H9 (cell line): ENCODE results near the gene PASK. TPM values are rescaled to one million over a fixed set of nuclear protein-coding genes. Genes with fewer than 3 reads are reported as not detected.

Experiments used
- DNase-seq: peaks from one replicate; pipeline ENCODE4 v3.0.0-alpha.2; 2017
- H2AFZ ChIP-seq: one replicate; pipeline ENCODE4 v1.6.1; 2013; ENCODE audit warnings: mild to moderate bottlenecking, low read length, control low read depth, moderate library complexity
- H2AK5ac ChIP-seq: 2 replicates; pipeline ENCODE4 v1.6.1; 2013; ENCODE audit warnings: low read length, control low read depth, mixed read lengths; ENCODE audit not compliant: insufficient read length
- H2BK120ac ChIP-seq: one replicate; pipeline ENCODE4 v1.6.1; 2013; ENCODE audit warnings: low read depth, mild to moderate bottlenecking, low read length, control low read depth, inconsistent platforms; ENCODE audit not compliant: poor library complexity, severe bottlenecking
- H2BK12ac ChIP-seq: 2 replicates; pipeline ENCODE4 v1.6.1; 2013; ENCODE audit warnings: low read length, control low read depth, mixed read lengths, low read depth; ENCODE audit not compliant: insufficient read length
- H2BK15ac ChIP-seq: 2 replicates; pipeline ENCODE4 v1.6.1; 2013; ENCODE audit warnings: low read depth, low read length, control low read depth
- H2BK20ac ChIP-seq: one replicate; pipeline ENCODE4 v1.6.1; 2013; ENCODE audit warnings: low read depth, mild to moderate bottlenecking, low read length, control low read depth, inconsistent platforms; ENCODE audit not compliant: poor library complexity, severe bottlenecking
- H2BK5ac ChIP-seq: 2 replicates; pipeline ENCODE4 v1.6.1; 2013; ENCODE audit warnings: low read length, control low read depth, mixed read lengths; ENCODE audit not compliant: insufficient read length
- H3K14ac ChIP-seq: 2 replicates; pipeline ENCODE4 v1.6.1; 2013; ENCODE audit warnings: low read length, control low read depth; ENCODE audit not compliant: insufficient read depth
- H3K18ac ChIP-seq: 2 replicates; pipeline ENCODE4 v1.6.1; 2013; ENCODE audit warnings: low read depth, mild to moderate bottlenecking, mixed read lengths, low read length, control low read depth; ENCODE audit not compliant: insufficient read length
- H3K23ac ChIP-seq: 2 replicates; pipeline ENCODE4 v1.6.1; 2013; ENCODE audit warnings: low read length, control low read depth, mixed read lengths, low read depth; ENCODE audit not compliant: insufficient read length
- H3K23me2 ChIP-seq: 2 replicates; pipeline ENCODE4 v1.6.1; 2013; ENCODE audit warnings: low read depth, mild to moderate bottlenecking, mixed read lengths, low read length, control low read depth; ENCODE audit not compliant: insufficient read length, poor library complexity, severe bottlenecking
- H3K27ac ChIP-seq: 2 replicates; pipeline ENCODE4 v1.5.1; 2013; ENCODE audit warnings: low read length, control low read depth, mixed read lengths, low read depth; ENCODE audit not compliant: insufficient read length
- H3K27me3 ChIP-seq: 2 replicates; pipeline ENCODE4 v1.6.1; 2013; ENCODE audit warnings: low read length, control low read depth, inconsistent platforms; ENCODE audit not compliant: insufficient read depth
- H3K4ac ChIP-seq: 2 replicates; pipeline ENCODE4 v1.6.1; 2013; ENCODE audit warnings: low read depth, mild to moderate bottlenecking, control low read depth, inconsistent platforms, low read length, moderate library complexity
- H3K4me1 ChIP-seq: 2 replicates; pipeline ENCODE4 v1.6.1; 2013; ENCODE audit warnings: low read length, control low read depth, inconsistent platforms; ENCODE audit not compliant: insufficient read depth
- H3K4me2 ChIP-seq: 2 replicates; pipeline ENCODE4 v1.6.1; 2013; ENCODE audit warnings: low read length, control low read depth, mixed read lengths; ENCODE audit not compliant: insufficient read length, insufficient read depth
- H3K56ac ChIP-seq: 2 replicates; pipeline ENCODE4 v1.6.1; 2013; ENCODE audit warnings: low read depth, mild to moderate bottlenecking, mixed read lengths, low read length, control low read depth; ENCODE audit not compliant: insufficient read length
- H3K79me1 ChIP-seq: 2 replicates; pipeline ENCODE4 v1.6.1; 2013; ENCODE audit warnings: low read depth, mild to moderate bottlenecking, moderate library complexity, low read length, control low read depth, inconsistent platforms; ENCODE audit not compliant: insufficient read depth, poor library complexity, severe bottlenecking
- H3K79me2 ChIP-seq: 2 replicates; pipeline ENCODE4 v1.6.1; 2013; ENCODE audit warnings: low read length, control low read depth, inconsistent platforms; ENCODE audit not compliant: insufficient read depth
- H3K9ac ChIP-seq: 2 replicates; pipeline ENCODE4 v1.6.1; 2013; ENCODE audit warnings: low read length, control low read depth, mixed read lengths; ENCODE audit not compliant: insufficient read length; ENCODE audit errors: extremely low read depth
- H3K9me3 ChIP-seq: one replicate; pipeline ENCODE4 v1.6.1; 2013; ENCODE audit warnings: low read depth, low read length, inconsistent platforms; ENCODE audit not compliant: control insufficient read depth
- H3T11ph ChIP-seq: one replicate; pipeline ENCODE4 v1.6.1; 2013; ENCODE audit warnings: mild to moderate bottlenecking, low read length, control low read depth, inconsistent platforms
- H4K20me1 ChIP-seq: one replicate; pipeline ENCODE4 v1.6.1; 2013; ENCODE audit not compliant: control insufficient read depth, insufficient read length, insufficient read depth
- H4K5ac ChIP-seq: 2 replicates; pipeline ENCODE4 v1.6.1; 2013; ENCODE audit warnings: low read depth, mild to moderate bottlenecking, mixed read lengths, low read length, control low read depth; ENCODE audit not compliant: insufficient read length
- H4K8ac ChIP-seq: replicated peaks from 2 replicates; pipeline ENCODE4 v1.6.1; 2013; ENCODE audit warnings: low read length, control low read depth, mixed read lengths, low read depth; ENCODE audit not compliant: insufficient read length
- H4K91ac ChIP-seq: 2 replicates; pipeline ENCODE4 v1.6.1; 2013; ENCODE audit warnings: low read depth, mild to moderate bottlenecking, moderate library complexity, mixed read lengths, low read length, control low read depth; ENCODE audit not compliant: insufficient read length
- H3K27ac Mint-ChIP-seq, 3 experiments: 2 replicates in 2 of 3; 3 replicates in 1 of 3; pipeline ENCODE4 v1.8.0; 2020 to 2021; ENCODE audit warnings: mixed read lengths in 3 of 3, mild to moderate bottlenecking in 1 of 3, moderate library complexity in 1 of 3
- H3K27me3 Mint-ChIP-seq: 2 replicates; pipeline ENCODE4 v1.8.0; 2021; ENCODE audit warnings: low read depth, mild to moderate bottlenecking, moderate library complexity, mixed read lengths
- H3K36me3 Mint-ChIP-seq, 3 experiments: 2 replicates in 2 of 3; 3 replicates in 1 of 3; pipeline ENCODE4 v1.8.0; 2020 to 2021; ENCODE audit warnings: low read depth in 3 of 3, mixed read lengths in 3 of 3; ENCODE audit not compliant: insufficient read depth in 1 of 3
- H3K4me1 Mint-ChIP-seq, 2 experiments: 2 replicates each; pipeline ENCODE4 v1.8.0; 2020; ENCODE audit warnings: mixed read lengths in 2 of 2
- H3K4me3 Mint-ChIP-seq, 2 experiments: 2 replicates in 1 of 2; 3 replicates in 1 of 2; pipeline ENCODE4 v1.8.0; 2020 to 2021; ENCODE audit warnings: mild to moderate bottlenecking in 2 of 2, mixed read lengths in 2 of 2, moderate library complexity in 1 of 2
- H3K9me3 Mint-ChIP-seq, 2 experiments: 2 replicates in 1 of 2; 3 replicates in 1 of 2; pipeline ENCODE4 v1.8.0; 2020; ENCODE audit warnings: mild to moderate bottlenecking in 2 of 2, mixed read lengths in 2 of 2, moderate library complexity in 1 of 2
- CTCF ChIP-seq: fragments of 200-600 bp; sonication (generic); conservative IDR thresholded peaks from 3 replicates; pipeline ENCODE4 v1.8.0; 2021; ENCODE audit warnings: antibody characterized with exemption, mild to moderate bottlenecking
- WGBS: extraction: QIAGEN DNeasy Blood & Tissue Kit; methylation state at CpG from one replicate; pipeline ENCODE4 v1.1.7; 2013; ENCODE audit warnings: missing lambda C conversion rate, low lambda C conversion rate, mixed read lengths; ENCODE audit not compliant: insufficient read length; ENCODE audit errors: extremely low coverage; 5-methylcytosine and 5-hydroxymethylcytosine counted together
- total RNA-seq: library from RNA; stranded (reverse); gene quantifications from 2 replicates; pipeline ENCODE4 v1.2.1, GENCODE V29; 2021

The PASK gene
- total RNA-seq, 1 experiment from 2014 or later = 68.0 TPM

GRCh38 chr2:241161646-241162281 is 12.5 kb upstream of the PASK start:
- no peak for DNase-seq
- H3K27me3 Mint-ChIP-seq = no peaks in the 10 kb centered on the region
- no peaks in the 10 kb centered on the region for H3K9me3 Mint-ChIP-seq
- Histone ChIP-seq H2BK12ac (no peak overlapping the region), H3K4me2 (no peak overlapping the region), H4K8ac (no peak overlapping the region), H2BK120ac (no peak overlapping the region), H3K4ac (no peak overlapping the region), H3T11ph (no peak overlapping the region), H3K23me2 (no peaks in the 10 kb centered on the region), H3K79me1 (no peaks in the 10 kb centered on the region), H4K91ac (no peak overlapping the region), H4K5ac (no peak overlapping the region), H3K14ac (no peak overlapping the region), H2AK5ac (no peak overlapping the region), H3K4me1 (peaks cover under 1% of the 10 kb centered on the region; the same call in 1 of the 2 replicates), H2BK20ac (no peak overlapping the region), H3K79me2 (no peaks in the 10 kb centered on the region), H4K20me1 (no peaks in the 10 kb centered on the region), H3K18ac (no peak overlapping the region), H2BK5ac (no peak overlapping the region), H2BK15ac (no peak overlapping the region), H3K27me3 (no peaks in the 10 kb centered on the region), H3K9ac (no peak overlapping the region), H3K23ac (no peak overlapping the region), H2AFZ (no peak overlapping the region), H3K56ac (no peak overlapping the region), H3K9me3 (no peaks in the 10 kb centered on the region), H3K27ac (no peak overlapping the region)
- H3K4me3 Mint-ChIP-seq = no peak overlapping the region
- TF ChIP-seq CTCF = no peak
- peaks cover 3 to 6% of the 10 kb centered on the region in 2 experiments for H3K4me1 Mint-ChIP-seq
- WGBS = no CpG with 5 or more reads among the region's 9 CpGs
- H3K36me3 Mint-ChIP-seq = peaks cover 0 to 47% (median 38%) of the 10 kb centered on the region in 3 experiments; a peak in 5 of 7 replicates
- H3K27ac Mint-ChIP-seq = no peak overlapping the region; a peak in 1 of 7 replicates
